GM18526 (cell line): ENCODE data around the gene HOXC5.

Experiments
- POLR2A ChIP-seq: IDR thresholded peaks from 3 replicates; pipeline ENCODE4 v1.6.1; 2011; ENCODE audit not compliant: insufficient read length; ENCODE audit errors: extremely low read depth

HOXC5 gene

DNA sequence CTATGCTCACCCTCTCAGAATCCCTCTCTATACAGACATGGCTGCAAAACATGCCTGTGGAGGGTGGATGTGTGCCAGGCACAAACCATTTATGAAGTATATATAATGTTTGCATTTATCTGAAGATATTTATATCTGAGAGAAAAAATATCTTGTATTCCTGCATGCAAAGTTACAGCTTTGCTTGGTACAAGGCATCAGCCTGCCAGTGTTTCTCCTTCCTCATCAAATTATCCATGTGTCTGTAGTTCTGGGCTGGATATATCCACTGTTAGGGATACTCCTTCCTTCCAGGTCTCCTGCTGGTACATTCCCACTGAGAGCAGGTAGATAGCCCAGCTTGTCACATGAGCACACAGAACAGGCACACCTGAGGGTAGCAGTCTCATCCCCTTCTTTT, 32.8 kb downstream of the HOXC5 start:
- TF ChIP-seq POLR2A = no peak

DNA sequence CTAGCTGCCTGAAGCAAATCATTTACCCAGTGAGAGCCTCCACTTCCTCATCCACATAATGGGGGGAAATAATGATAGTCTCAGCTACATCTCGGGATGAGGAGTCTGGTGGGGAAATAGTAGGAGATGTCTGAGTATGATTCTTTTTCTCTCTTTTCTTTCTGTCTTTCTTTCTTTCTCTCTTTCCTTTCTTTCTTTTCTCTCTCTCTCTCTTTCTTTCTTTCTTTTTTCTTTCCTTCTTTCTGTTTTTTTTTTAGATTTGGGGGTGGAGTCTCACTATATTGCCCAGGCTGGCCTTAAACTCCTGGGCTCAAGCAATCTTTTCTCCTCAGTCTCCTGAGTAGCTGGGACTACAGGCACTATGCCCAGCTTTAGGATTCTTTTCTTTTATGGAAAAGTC, 33.6 kb downstream of the HOXC5 start:
- no peak for TF ChIP-seq POLR2A

- no peak for TF ChIP-seq POLR2A
These were observed 35.7 kb downstream of the HOXC5 start for GRCh38 chr12:54068418-54069070.

GRCh38 chr12:54071942-54072341, 39.1 kb downstream of the HOXC5 start:
- no peak for TF ChIP-seq POLR2A

GRCh38 chr12:54074308-54074707, 41.5 kb downstream of the HOXC5 start:
- TF ChIP-seq POLR2A = no peak

- no peak for TF ChIP-seq POLR2A
These were observed 42.6 kb downstream of the HOXC5 start for GRCh38 chr12:54075409-54075808.

DNA sequence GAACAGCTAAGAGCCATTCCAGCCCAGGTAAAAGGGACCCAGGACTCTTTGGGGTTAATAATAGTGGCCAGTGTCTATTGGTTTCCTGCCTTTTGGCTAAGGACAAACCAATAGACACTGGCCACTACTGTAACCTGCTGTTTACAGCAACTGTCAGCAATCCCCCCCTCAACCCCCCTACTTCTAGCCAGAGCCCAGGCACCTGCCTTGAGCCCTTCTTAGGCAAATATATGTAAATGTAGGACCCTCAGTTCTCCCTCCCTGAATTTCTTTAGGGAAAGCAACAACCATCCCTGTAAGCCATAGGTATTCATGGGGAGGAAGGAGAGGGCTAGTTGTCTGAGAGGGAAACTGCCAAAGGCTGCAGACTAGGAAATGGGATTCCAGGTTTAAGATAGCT, 43.1 kb downstream of the HOXC5 start:
- TF ChIP-seq POLR2A = no peak

GRCh38 chr12:54082397-54082892, 49.6 kb downstream of the HOXC5 start:
- no peak for TF ChIP-seq POLR2A
